Neural progenitor cell (in vitro differentiated cells): Measurements from ENCODE around the gene ST6GAL1. TPM values are rescaled to one million over a fixed set of nuclear protein-coding genes. Genes with fewer than 3 reads are reported as not detected.

Experiments
- DNase-seq: peaks from one replicate; pipeline ENCODE4 v3.0.0-alpha.2; 2016; ENCODE audit warnings: low spot score
- H2AFZ ChIP-seq: fragments of 200-600 bp; sonication (generic); replicated peaks from 2 replicates; pipeline ENCODE4 v1.6.1; 2016; ENCODE audit warnings: antibody characterized with exemption
- H3F3A ChIP-seq: fragments of 200-600 bp; sonication (generic); 2 replicates; pipeline ENCODE4 v1.6.1; 2016; ENCODE audit warnings: antibody characterized with exemption, low read depth
- H3K27ac ChIP-seq: fragments of 200-600 bp; sonication (generic); 2 replicates; pipeline ENCODE4 v1.5.1; 2016; ENCODE audit warnings: mild to moderate bottlenecking
- H3K27me3 ChIP-seq: fragments of 200-600 bp; sonication (generic); 2 replicates; pipeline ENCODE4 v1.6.1; 2016; ENCODE audit warnings: mild to moderate bottlenecking, moderate library complexity
- H3K36me3 ChIP-seq: fragments of 200-600 bp; sonication (generic); 2 replicates; pipeline ENCODE4 v1.5.1; 2016
- H3K4me1 ChIP-seq: fragments of 200-600 bp; sonication (generic); 2 replicates; pipeline ENCODE4 v1.6.1; 2016; ENCODE audit warnings: mixed run types
- H3K4me2 ChIP-seq: fragments of 200-600 bp; sonication (generic); 2 replicates; pipeline ENCODE4 v1.6.1; 2016
- H3K4me3 ChIP-seq: fragments of 200-600 bp; sonication (generic); 2 replicates; pipeline ENCODE4 v1.5.1; 2016
- H3K79me2 ChIP-seq: fragments of 200-600 bp; sonication (generic); 2 replicates; pipeline ENCODE4 v1.6.1; 2016; ENCODE audit warnings: low read depth
- H3K9ac ChIP-seq: fragments of 200-600 bp; sonication (generic); 2 replicates; pipeline ENCODE4 v1.6.1; 2016
- H3K9me3 ChIP-seq: fragments of 200-600 bp; sonication (generic); 2 replicates; pipeline ENCODE4 v1.5.1; 2016; ENCODE audit warnings: low read depth
- H4K20me1 ChIP-seq: fragments of 200-600 bp; sonication (generic); 2 replicates; pipeline ENCODE4 v1.6.1; 2016; ENCODE audit warnings: low read depth
- H3K27ac Mint-ChIP-seq: 3 replicates; pipeline ENCODE4 v1.8.0; 2021; ENCODE audit warnings: mixed read lengths
- H3K27me3 Mint-ChIP-seq: 2 replicates; pipeline ENCODE4 v1.8.0; 2022; ENCODE audit warnings: low read depth, mild to moderate bottlenecking, inconsistent platforms, moderate library complexity, mixed read lengths; ENCODE audit not compliant: insufficient read depth
- H3K36me3 Mint-ChIP-seq: 3 replicates; pipeline ENCODE4 v1.8.0; 2021; ENCODE audit warnings: mixed read lengths
- H3K4me1 Mint-ChIP-seq: 3 replicates; pipeline ENCODE4 v1.8.0; 2021; ENCODE audit warnings: mixed read lengths
- H3K4me3 Mint-ChIP-seq: 3 replicates; pipeline ENCODE4 v1.8.0; 2021; ENCODE audit warnings: mild to moderate bottlenecking, moderate library complexity, mixed read lengths
- H3K9me3 Mint-ChIP-seq: 3 replicates; pipeline ENCODE4 v1.8.0; 2020; ENCODE audit warnings: mixed read lengths
- EZH2 ChIP-seq: fragments of 200-600 bp; sonication (generic); IDR thresholded peaks from 2 replicates; pipeline ENCODE4 v1.6.1; 2017; ENCODE audit warnings: antibody characterized with exemption, mild to moderate bottlenecking, moderate library complexity
- EZH2phosphoT487 ChIP-seq: fragments of 200-600 bp; sonication (generic); IDR thresholded peaks from 2 replicates; pipeline ENCODE4 v1.6.1; 2017; ENCODE audit warnings: antibody characterized with exemption
- total RNA-seq: library from RNA; depleted of rRNA; stranded (reverse); fragments of >200 nt; gene quantifications from 2 replicates; pipeline ENCODE4 v1.2.3, GENCODE V29; 2015; ENCODE audit warnings: low replicate concordance
- TF ChIP-seq, protein P1 (sequence below): fragments of 200-600 bp; sonication (generic); IDR thresholded peaks from 2 replicates; pipeline ENCODE4 v1.5.1; 2017; ENCODE audit warnings: antibody characterized with exemption, mild to moderate bottlenecking

Gene ST6GAL1
- total RNA-seq, 1 donor from 2014 or later = 27.3 TPM

DNA sequence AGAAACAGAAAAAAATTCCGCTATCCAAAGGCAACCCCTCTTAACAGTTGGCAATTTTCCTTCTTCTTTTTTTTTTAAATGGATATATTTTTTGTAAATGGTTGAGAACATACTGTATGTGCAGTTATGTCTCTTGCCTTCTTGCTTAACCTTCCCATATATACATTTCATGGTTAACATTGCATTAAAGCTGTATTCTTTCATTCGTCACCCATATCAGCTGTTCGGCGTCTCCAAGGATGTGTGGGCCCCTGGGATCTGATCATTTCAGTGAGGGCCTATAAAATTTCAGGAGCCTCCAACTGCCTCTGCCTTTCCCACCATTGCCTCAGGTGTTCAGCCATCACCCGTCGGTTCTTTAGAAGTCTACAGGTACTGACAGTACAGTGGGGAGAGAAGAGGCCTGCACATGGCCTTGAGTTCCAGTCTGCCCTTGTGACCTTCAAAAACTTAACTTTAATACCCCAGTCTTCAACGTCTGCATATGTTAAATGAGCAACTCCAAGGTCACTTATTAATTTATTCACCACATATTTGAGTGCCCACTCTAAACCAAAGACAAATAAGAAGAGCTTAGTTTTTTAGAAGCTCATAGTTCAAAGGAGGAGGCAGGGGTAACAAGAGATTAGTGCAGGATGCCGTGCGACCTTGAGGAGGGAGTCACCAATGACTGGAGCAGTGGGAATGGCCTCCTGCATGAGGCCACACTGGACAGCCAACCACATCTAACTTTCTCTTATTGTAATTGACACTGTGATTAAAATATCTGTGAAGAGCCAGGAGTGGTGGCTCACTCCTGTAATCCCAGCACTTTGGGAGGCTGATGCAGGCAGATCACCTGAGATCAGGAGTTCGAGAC lies 6.9 kb downstream of the ST6GAL1 start:
- H3K4me1 Mint-ChIP-seq = peaks cover 25% of the 10 kb centered on the region
- no peaks in the 10 kb centered on the region for H3K9me3 Mint-ChIP-seq
- no peaks in the 10 kb centered on the region for H3K36me3 ChIP-seq
- peaks cover 6% of the 10 kb centered on the region for H3K27me3 Mint-ChIP-seq
- peaks cover 6% of the 10 kb centered on the region for H3F3A ChIP-seq
- H3K27me3 ChIP-seq = no peaks in the 10 kb centered on the region
- TF ChIP-seq, protein P1, sequence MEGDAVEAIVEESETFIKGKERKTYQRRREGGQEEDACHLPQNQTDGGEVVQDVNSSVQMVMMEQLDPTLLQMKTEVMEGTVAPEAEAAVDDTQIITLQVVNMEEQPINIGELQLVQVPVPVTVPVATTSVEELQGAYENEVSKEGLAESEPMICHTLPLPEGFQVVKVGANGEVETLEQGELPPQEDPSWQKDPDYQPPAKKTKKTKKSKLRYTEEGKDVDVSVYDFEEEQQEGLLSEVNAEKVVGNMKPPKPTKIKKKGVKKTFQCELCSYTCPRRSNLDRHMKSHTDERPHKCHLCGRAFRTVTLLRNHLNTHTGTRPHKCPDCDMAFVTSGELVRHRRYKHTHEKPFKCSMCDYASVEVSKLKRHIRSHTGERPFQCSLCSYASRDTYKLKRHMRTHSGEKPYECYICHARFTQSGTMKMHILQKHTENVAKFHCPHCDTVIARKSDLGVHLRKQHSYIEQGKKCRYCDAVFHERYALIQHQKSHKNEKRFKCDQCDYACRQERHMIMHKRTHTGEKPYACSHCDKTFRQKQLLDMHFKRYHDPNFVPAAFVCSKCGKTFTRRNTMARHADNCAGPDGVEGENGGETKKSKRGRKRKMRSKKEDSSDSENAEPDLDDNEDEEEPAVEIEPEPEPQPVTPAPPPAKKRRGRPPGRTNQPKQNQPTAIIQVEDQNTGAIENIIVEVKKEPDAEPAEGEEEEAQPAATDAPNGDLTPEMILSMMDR = no peak
- no peak for TF ChIP-seq EZH2phosphoT487
- TF ChIP-seq EZH2 = no peak
- no peak overlapping the region for H3K9ac ChIP-seq
- H2AFZ ChIP-seq = no peak overlapping the region
- H3K36me3 Mint-ChIP-seq = peaks cover 24% of the 10 kb centered on the region
- H3K9me3 ChIP-seq = no peaks in the 10 kb centered on the region
- no peak overlapping the region for H3K4me3 ChIP-seq
- peaks cover 84% of the 10 kb centered on the region for H4K20me1 ChIP-seq
- no peak overlapping the region for H3K4me2 ChIP-seq
- H3K4me3 Mint-ChIP-seq = no peak overlapping the region
- peaks cover 21% of the 10 kb centered on the region for H3K4me1 ChIP-seq
- DNase-seq = no peak
- H3K27ac Mint-ChIP-seq = no peak overlapping the region
- H3K79me2 ChIP-seq = peaks cover 93% of the 10 kb centered on the region
- no peak overlapping the region for H3K27ac ChIP-seq

DNA sequence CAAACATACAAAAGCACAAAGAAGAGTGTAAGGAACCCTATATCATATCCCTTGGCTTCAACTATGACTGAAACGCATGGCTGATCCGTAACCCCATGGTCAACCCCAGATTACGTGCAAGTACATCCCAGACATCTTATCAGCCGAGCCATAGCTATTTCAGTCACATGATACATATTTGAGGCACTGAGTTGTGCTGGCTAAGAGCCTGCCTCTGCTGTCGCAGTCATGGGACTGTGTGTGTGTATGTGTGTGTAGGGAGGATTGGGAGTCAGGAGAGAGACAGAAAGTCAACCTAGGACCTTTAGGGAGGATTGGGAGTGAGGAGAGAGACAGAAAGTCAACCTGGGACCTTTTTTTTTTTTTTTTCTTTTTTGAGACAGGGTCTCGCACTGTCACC lies 8.4 kb downstream of the ST6GAL1 start:
- peaks cover 14% of the 10 kb centered on the region for H3K4me1 Mint-ChIP-seq
- no peak overlapping the region for H3K4me3 ChIP-seq
- no peaks in the 10 kb centered on the region for H3K36me3 ChIP-seq
- TF ChIP-seq, protein P1 = no peak
- TF ChIP-seq EZH2 (no peak), EZH2phosphoT487 (no peak)
- H3K9ac ChIP-seq = no peak overlapping the region
- peaks cover 93% of the 10 kb centered on the region for H3K79me2 ChIP-seq
- H3K27me3 ChIP-seq = no peaks in the 10 kb centered on the region
- no peak overlapping the region for H3K4me2 ChIP-seq
- H3K27me3 Mint-ChIP-seq = peaks cover 3% of the 10 kb centered on the region
- peaks cover 33% of the 10 kb centered on the region for H3K36me3 Mint-ChIP-seq
- H2AFZ ChIP-seq = no peak overlapping the region
- DNase-seq = no peak
- H4K20me1 ChIP-seq = peaks cover 72% of the 10 kb centered on the region
- H3K9me3 Mint-ChIP-seq = no peaks in the 10 kb centered on the region
- no peak overlapping the region for H3K27ac ChIP-seq
- peaks cover 12% of the 10 kb centered on the region for H3K4me1 ChIP-seq
- H3K4me3 Mint-ChIP-seq = no peak overlapping the region
- H3F3A ChIP-seq = no peaks in the 10 kb centered on the region
- no peaks in the 10 kb centered on the region for H3K9me3 ChIP-seq
- no peak overlapping the region for H3K27ac Mint-ChIP-seq

DNA sequence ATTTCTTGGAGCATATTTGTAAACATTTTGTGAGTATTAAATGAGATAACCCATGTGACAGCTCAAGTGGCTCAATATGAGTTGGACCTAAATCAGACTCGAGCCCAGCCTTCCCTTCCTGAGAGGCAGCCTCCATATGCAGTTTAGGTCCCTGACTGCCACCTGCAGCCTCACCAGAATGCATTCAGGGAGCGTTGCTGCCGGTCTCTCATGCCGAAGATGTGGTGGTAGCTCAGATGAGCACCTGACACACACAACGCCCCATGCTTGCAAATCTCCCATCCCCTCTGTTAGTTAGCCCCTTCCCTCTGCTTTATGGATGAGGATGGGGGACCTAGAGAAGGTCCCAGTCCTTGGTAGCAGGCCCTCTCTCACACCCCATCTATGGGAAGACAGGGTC lies 9.2 kb downstream of the ST6GAL1 start:
- no peak for DNase-seq
- TF ChIP-seq EZH2phosphoT487 (no peak), EZH2 (no peak)
- TF ChIP-seq, protein P1 = no peak
- H3K27me3 ChIP-seq = no peaks in the 10 kb centered on the region
- peaks cover 69% of the 10 kb centered on the region for H4K20me1 ChIP-seq
- no peaks in the 10 kb centered on the region for H3F3A ChIP-seq
- no peak overlapping the region for H3K4me3 ChIP-seq
- peaks cover 12% of the 10 kb centered on the region for H3K4me1 ChIP-seq
- H3K79me2 ChIP-seq = peaks cover 92% of the 10 kb centered on the region
- no peak overlapping the region for H2AFZ ChIP-seq
- H3K9ac ChIP-seq = no peak overlapping the region
- no peak overlapping the region for H3K27ac ChIP-seq
- no peaks in the 10 kb centered on the region for H3K9me3 ChIP-seq
- H3K4me3 Mint-ChIP-seq = no peak overlapping the region
- no peak overlapping the region for H3K4me2 ChIP-seq
- no peak overlapping the region for H3K27ac Mint-ChIP-seq
- H3K36me3 ChIP-seq = no peaks in the 10 kb centered on the region
- H3K4me1 Mint-ChIP-seq = peaks cover 14% of the 10 kb centered on the region
- H3K27me3 Mint-ChIP-seq = peaks cover 3% of the 10 kb centered on the region
- peaks cover 37% of the 10 kb centered on the region for H3K36me3 Mint-ChIP-seq
- H3K9me3 Mint-ChIP-seq = no peaks in the 10 kb centered on the region
